GM12872 (cell line): ENCODE results near the gene SURF1.

Source experiments
- TF ChIP-seq, protein P1 (sequence below): IDR thresholded peaks from 3 replicates; pipeline ENCODE4 v1.5.1; 2011; ENCODE audit warnings: low read depth, mild to moderate bottlenecking, low read length, moderate library complexity; ENCODE audit not compliant: insufficient read depth

Gene SURF1

DNA sequence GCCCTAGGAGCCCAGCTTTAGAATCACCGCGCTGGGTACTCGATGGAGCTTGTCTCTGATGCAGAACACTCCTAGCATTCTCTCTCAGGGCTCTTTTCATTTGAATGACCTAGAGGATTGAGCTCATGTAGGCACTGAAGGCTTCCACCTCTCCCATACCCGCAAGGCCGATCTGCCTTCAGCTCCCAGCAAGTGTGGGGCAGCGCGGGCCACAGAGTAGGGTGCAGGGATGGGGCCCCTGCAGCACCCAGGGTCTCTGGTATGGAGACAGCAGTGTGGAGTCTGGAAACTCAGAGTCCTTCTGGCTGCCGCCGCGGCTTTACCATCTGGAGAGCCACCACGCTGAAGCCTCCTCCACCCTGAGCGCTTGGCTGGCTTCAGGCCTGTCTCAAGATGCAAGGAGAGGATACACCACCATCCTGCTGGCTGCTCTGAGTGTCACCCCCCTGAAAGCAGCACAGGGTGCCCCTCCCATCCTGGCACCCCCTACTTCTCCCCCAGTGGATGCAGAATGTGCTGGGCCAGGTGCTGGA lies 32.8 kb upstream of the SURF1 start:
- TF ChIP-seq, protein P1, sequence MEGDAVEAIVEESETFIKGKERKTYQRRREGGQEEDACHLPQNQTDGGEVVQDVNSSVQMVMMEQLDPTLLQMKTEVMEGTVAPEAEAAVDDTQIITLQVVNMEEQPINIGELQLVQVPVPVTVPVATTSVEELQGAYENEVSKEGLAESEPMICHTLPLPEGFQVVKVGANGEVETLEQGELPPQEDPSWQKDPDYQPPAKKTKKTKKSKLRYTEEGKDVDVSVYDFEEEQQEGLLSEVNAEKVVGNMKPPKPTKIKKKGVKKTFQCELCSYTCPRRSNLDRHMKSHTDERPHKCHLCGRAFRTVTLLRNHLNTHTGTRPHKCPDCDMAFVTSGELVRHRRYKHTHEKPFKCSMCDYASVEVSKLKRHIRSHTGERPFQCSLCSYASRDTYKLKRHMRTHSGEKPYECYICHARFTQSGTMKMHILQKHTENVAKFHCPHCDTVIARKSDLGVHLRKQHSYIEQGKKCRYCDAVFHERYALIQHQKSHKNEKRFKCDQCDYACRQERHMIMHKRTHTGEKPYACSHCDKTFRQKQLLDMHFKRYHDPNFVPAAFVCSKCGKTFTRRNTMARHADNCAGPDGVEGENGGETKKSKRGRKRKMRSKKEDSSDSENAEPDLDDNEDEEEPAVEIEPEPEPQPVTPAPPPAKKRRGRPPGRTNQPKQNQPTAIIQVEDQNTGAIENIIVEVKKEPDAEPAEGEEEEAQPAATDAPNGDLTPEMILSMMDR = no peak

DNA sequence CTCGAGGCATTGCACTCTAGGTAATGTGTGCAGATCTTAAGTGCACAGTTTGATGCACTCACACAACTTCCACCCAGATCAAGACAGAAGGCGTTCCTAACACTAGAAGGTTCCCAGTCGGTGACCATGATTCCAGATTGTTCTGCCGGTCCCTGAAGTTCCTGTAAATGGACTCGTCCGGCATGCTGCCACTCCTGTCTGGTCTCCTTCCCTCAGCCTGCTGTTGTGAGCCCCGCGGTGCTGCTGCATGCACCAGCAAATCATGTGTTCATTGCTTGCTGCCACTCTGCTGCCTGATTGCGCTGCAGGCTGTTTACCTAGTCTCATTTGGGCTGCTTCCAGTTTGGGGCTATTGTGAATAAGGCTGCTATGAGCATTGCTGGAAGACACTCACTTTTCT lies 31.4 kb upstream of the SURF1 start:
- TF ChIP-seq, protein P1 = no peak

DNA sequence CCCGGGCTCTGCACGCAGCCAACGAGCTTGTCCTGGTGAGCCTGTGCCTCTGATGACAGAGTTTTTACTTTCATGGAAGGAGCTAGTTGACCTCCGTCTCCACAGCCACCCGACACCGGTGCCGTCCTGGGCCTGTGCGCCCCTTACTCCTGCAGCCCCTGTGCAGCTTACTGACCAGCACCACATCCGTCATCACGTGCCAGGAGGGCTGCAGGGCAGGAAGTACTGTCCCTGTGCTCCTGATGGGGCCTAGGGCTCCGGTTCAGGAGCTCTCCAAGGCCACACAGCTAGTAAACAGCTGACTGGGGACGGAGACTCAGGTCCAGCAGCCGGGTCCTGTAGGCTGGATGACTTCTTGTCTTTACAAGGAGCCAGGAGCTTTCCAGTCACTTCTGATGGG lies 30.1 kb upstream of the SURF1 start:
- TF ChIP-seq, protein P1 = no peak

DNA sequence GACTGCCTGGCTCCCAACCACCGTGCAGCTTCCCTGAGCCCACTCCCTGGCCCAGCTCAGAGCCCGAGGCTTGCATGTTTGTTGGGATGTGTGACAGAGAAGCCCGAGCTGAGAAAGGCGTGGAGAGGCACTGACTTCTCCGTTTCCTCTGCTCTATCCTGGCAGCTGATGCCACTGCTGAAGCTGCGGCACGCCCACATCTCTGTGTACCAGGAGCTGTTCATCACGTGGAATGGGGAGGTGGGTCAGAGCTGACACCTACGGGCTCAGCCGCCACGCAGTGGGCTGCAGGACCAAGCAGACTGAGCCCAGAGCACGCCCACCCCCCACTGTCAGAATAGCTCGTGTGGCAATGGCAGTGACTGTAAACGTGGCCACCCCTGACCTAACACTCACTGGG lies 29.2 kb upstream of the SURF1 start:
- TF ChIP-seq, protein P1 = no peak

DNA sequence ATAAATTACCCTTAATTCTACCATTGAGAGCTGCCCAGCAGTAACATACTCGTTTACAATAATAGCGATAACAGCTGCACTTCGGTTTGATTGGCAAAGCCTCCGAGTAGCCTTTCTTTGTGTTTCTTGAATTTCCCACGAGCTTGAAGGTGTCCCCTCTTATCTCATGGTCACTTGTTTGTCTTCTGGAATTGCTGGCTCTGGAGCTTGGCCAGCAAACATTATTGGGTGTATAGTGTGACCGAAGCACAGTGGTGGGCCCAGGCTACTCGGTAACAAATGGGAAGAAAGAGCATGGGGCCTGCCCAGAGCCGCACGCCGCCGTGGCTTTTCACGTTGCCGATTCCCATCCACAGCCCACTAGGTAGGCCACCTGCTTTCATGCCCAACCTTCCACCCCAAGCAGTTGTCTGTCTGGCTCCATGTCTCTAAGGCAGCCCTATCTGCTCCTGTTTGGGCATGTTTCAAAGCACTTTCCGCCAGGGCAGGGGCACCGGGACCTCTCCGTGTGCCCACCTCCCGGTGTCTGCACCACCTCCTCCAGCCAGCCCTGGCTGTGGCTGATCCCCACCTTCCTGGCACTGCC lies 28.5 kb upstream of the SURF1 start:
- TF ChIP-seq, protein P1 = no peak

DNA sequence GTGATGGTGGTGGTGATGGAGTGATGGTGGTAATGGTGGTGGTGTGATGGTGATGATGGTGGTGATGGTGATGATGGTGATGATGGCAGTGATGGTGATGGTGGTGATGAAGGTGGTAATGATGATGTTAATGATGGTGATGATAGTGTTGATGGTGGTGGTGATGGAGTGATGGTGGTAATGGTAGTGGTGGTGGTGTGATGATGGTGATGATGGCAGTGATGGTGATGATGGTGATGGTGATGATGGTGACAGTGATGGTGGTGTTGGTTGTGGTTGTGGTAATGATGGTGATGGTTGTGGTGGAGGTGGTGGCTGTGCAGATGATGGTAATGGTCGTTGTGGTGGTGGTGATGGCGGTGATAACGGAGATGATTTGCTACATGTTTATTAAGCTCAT lies 27.2 kb upstream of the SURF1 start:
- TF ChIP-seq, protein P1 = no peak

DNA sequence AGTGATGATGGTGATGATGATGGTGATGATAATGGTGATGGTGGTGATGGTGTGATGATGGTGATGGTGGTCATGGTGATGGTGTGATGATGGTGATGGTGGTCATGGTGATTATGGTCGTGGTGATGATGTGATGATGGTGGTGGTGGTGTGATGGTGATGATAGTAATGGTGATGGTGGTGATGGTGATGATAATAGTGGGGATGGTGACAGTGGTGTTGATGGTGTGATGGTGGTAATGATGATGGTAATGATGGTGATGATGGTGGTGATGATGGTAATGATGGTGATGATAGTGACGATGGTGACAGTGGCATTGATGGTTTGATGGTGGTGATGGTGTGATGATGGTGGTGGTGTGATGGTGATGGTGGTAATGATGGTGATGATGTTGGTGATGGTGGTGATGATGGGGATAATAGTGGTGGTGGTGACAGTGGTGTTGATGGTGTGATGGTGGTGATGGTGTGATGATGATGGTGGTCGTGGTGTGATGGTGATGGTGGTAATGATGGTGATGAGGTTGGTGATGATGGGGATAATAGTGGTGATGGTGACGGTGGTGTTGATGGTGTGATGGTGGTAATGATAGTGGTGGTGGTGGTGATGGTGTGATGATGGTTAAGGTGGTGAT lies 26.3 kb upstream of the SURF1 start:
- TF ChIP-seq, protein P1 = no peak
